IPS-15b (cell line): ENCODE data around the gene CCDC177.

Experiments used
- H3K27me3 ChIP-seq: one replicate; pipeline ENCODE4 v1.6.1; 2013; ENCODE audit warnings: low read length; ENCODE audit not compliant: control insufficient read depth, insufficient read depth
- H3K36me3 ChIP-seq: one replicate; pipeline ENCODE4 v1.6.1; 2013; ENCODE audit warnings: low read length; ENCODE audit not compliant: control insufficient read depth, insufficient read depth
- H3K4me1 ChIP-seq: one replicate; pipeline ENCODE4 v1.6.1; 2013; ENCODE audit warnings: mild to moderate bottlenecking, low read length; ENCODE audit not compliant: control insufficient read depth, insufficient read depth
- H3K4me3 ChIP-seq: one replicate; pipeline ENCODE4 v1.5.1; 2013; ENCODE audit warnings: low read depth, low read length
- H3K9ac ChIP-seq: one replicate; pipeline ENCODE4 v1.6.1; 2013; ENCODE audit warnings: low read depth, mild to moderate bottlenecking, low read length
- H3K9me3 ChIP-seq: one replicate; pipeline ENCODE4 v1.6.1; 2013; ENCODE audit warnings: mild to moderate bottlenecking, low read length; ENCODE audit not compliant: control insufficient read depth, insufficient read depth

Gene CCDC177

DNA sequence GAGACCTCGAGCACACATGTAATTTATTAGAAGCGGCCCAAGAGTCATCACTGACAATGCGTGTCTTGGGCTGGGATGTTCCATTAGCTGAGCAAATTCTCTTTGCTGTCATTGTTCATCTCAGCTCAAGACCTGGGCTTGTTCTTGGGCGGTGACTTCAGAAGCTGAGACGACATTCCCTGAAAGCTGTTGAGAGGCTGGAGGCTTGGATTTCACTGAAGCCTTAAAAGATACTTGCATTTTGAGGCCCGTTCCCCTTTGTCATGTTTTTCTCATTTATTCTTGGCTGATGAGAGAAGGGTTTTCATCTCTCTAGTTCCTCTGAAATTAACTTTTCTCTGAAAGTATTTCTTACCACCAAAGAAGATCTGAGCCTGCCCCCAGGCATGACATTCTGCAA lies 20.2 kb upstream of the CCDC177 start:
- no peaks in the 10 kb centered on the region for H3K4me1 ChIP-seq
- no peaks in the 10 kb centered on the region for H3K27me3 ChIP-seq
- H3K9me3 ChIP-seq, result no peaks in the 10 kb centered on the region
- H3K36me3 ChIP-seq, result no peaks in the 10 kb centered on the region
- H3K4me3 ChIP-seq, result no peak overlapping the region
- no peak overlapping the region for H3K9ac ChIP-seq

DNA sequence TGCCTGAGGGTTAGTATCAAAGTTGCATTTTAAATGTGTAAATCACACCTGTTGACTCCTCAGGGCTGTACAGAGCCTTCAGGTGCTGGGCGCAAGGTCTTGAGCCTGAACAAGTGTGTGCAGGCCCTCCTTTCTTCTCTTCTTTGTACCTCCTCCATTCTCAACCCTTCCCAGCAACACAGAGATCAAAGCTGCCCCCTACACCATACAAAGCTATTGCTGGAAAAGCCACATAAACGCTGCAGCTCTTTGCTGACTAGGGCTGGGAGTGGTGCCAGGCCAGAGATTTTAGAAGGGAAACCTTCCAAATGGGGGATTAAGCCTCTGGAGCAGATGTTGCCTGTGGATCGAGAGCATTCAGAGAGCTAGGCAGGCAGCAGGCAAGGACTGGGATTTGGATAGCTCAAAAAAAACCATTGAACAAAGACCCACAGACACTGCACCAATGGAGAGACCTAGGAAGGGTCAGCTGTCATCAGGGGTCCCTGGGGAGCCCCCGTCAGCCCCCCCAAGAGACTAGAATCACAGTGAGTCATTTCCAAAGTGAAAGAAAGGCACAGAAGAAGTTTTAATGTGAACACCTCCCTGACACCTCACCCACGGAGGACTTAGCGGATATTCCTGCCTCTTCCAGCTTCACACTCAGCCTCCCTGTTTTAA lies 18.5 kb upstream of the CCDC177 start:
- H3K9ac ChIP-seq, result no peak overlapping the region
- no peaks in the 10 kb centered on the region for H3K36me3 ChIP-seq
- H3K27me3 ChIP-seq, result no peaks in the 10 kb centered on the region
- no peak overlapping the region for H3K4me3 ChIP-seq
- H3K4me1 ChIP-seq, result no peaks in the 10 kb centered on the region
- no peaks in the 10 kb centered on the region for H3K9me3 ChIP-seq

DNA sequence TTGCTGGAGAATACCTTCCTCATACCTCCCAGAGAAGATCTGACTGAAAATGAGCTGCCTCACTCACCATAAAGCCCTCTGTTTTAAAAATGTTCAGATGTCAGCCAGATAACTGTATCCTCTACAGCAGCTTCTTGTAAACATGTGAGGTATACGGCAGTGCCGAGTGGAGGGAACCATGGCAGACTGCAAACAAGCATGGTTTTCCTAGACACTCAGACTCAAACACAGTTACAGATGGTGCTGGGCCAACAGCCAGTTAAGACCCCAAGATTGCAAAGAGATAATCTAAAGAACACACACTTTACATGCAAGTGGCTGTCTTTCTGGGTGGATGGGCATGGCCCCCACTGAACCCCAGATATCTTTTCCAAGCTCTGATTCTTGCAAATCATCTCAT lies 16.6 kb upstream of the CCDC177 start:
- no peak overlapping the region for H3K4me3 ChIP-seq
- H3K27me3 ChIP-seq, result no peaks in the 10 kb centered on the region
- H3K9ac ChIP-seq, result no peak overlapping the region
- no peaks in the 10 kb centered on the region for H3K36me3 ChIP-seq
- no peaks in the 10 kb centered on the region for H3K4me1 ChIP-seq
- H3K9me3 ChIP-seq, result no peaks in the 10 kb centered on the region

DNA sequence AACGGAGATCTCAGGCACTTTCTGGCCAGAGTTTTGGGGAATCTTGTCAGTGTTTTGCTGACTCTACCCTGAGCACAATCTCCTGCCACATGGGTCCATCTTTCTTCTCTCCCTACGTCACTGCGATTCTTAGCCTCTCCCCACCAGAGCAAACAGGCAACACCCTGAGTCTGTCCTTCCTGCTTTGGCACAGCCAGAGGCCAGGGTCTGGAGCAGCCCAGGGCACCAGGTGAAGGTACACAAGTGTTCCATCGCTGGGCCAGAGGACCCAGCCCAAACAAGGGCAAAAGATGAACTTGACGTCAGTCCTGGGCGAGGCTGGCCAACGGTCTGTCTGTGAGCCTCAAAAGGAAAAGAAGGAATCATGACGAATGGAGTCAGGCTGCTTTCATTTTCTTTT lies 12.7 kb upstream of the CCDC177 start:
- H3K4me3 ChIP-seq, result no peak overlapping the region
- H3K9me3 ChIP-seq, result no peaks in the 10 kb centered on the region
- no peaks in the 10 kb centered on the region for H3K36me3 ChIP-seq
- H3K27me3 ChIP-seq, result no peaks in the 10 kb centered on the region
- no peak overlapping the region for H3K9ac ChIP-seq
- H3K4me1 ChIP-seq, result no peaks in the 10 kb centered on the region

DNA sequence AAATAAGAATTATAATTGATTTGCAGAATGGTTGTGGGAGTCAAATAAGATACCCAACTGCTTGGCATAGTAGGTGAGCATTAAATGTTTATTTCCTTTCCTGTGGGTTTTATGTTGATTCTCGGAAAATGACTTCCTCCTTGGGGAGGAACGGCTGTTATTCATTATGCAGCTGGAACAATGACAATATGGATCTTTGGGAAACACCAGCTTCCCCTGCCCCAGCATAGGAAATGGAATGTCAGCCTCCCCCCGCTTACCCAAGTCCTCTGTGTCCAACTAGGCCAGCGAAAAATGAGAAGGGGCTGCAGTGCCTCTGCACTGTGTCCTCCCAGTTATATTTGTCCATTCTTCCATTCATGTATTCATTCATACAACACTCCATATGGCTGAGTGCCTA lies 11.7 kb upstream of the CCDC177 start:
- no peak overlapping the region for H3K4me3 ChIP-seq
- H3K27me3 ChIP-seq, result no peaks in the 10 kb centered on the region

DNA sequence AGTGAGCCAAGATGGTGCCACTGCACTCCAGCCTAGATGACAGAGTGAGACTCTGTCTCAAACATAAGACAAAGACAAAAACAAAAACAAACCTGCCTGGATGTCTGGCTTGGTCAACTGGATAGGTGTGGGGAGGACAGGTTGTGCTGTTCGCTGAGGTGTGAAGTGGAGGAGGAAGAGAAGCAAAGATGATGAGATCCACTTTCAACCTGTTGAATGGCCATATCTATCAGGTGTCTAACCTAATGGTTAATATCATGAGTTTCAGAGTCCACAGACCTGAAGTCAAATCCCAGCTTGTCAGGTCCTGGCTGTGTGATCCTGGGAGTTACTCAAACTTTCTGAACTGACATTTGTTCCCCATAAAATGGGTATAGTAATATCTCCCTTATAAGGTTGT lies 9.7 kb upstream of the CCDC177 start:
- H3K4me3 ChIP-seq, result no peak overlapping the region
- H3K9ac ChIP-seq, result no peak overlapping the region
- H3K4me1 ChIP-seq, result no peaks in the 10 kb centered on the region
- H3K27me3 ChIP-seq, result no peaks in the 10 kb centered on the region
- no peaks in the 10 kb centered on the region for H3K9me3 ChIP-seq
- no peaks in the 10 kb centered on the region for H3K36me3 ChIP-seq

More for the DNA sequence above, 11.7 kb upstream of the CCDC177 start:
- no peaks in the 10 kb centered on the region for H3K4me1 ChIP-seq
- no peak overlapping the region for H3K9ac ChIP-seq
- no peaks in the 10 kb centered on the region for H3K36me3 ChIP-seq
- no peaks in the 10 kb centered on the region for H3K9me3 ChIP-seq

DNA sequence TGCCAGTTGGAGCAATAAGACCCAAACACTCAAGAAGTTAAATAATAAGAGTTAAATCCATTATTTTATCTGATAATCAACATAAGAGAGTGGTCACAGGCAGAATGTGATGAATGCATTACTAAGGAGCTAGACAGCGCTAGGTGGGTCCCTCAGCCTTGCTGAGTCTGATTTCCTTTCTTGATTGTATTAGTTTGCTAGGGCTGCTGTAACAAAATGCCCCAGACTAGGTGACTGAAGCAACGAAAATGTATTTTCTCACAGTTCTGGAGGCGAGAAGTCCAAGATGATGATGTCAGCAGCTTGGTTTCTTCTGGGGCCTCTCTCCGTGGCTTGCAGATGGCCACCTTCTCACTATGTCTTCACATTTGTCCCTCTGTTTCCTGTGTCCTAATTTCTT lies 8.2 kb upstream of the CCDC177 start:
- no peaks in the 10 kb centered on the region for H3K9me3 ChIP-seq
- H3K27me3 ChIP-seq, result peaks cover 2% of the 10 kb centered on the region
- no peaks in the 10 kb centered on the region for H3K36me3 ChIP-seq
- no peak overlapping the region for H3K9ac ChIP-seq
- H3K4me1 ChIP-seq, result no peaks in the 10 kb centered on the region
- H3K4me3 ChIP-seq, result no peak overlapping the region

DNA sequence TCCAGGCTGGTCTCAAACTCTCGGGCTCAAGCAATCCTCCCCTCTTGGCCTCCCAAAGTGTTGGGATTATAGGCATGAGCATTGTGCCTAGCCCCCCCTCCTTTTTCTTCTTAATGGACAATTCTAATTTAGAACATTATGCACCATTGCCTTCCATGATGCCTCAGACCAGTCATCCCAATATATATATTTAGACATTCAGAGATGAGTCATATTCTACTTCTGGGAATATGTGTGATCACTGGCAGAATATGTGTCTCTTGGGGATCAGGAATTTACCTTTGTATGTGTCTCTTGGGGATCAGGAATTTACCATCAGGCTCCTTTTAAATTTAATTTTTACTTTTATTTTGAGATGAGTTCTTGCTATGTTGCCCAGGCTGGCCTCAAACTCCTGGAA lies 7.5 kb upstream of the CCDC177 start:
- no peak overlapping the region for H3K9ac ChIP-seq
- no peaks in the 10 kb centered on the region for H3K9me3 ChIP-seq
- no peak overlapping the region for H3K4me3 ChIP-seq
- peaks cover 2% of the 10 kb centered on the region for H3K27me3 ChIP-seq
- no peaks in the 10 kb centered on the region for H3K4me1 ChIP-seq
- no peaks in the 10 kb centered on the region for H3K36me3 ChIP-seq

DNA sequence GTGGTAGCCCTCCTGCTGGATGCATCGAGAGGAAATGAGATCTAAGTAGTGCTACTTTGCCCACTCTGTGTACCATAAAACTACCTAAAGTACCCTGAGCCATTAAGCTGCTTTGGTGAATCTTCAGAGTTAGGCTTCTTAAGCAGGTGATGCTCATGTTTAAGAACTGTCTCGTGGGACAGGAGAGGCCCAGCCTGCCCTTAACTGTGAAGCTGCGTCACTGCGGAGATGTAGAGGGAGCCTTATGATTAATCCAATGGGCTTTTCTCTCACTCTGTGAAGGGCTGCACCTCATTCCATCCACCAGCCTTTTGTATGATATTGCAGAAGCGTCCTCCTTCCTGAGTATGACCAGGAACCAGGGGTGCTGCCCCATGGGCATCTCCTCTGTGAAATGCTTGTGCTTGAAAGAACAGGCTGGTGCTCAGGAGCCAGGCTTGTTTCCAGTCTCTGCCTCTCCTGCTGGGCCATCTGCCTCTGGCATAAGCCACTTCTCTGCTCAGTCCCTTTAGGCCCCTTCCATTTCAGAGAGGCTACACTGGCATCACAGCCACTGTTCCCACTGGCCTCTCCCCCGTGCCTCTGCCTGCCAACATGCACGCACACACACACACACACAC lies 6.8 kb upstream of the CCDC177 start:
- no peaks in the 10 kb centered on the region for H3K36me3 ChIP-seq
- no peaks in the 10 kb centered on the region for H3K4me1 ChIP-seq
- H3K27me3 ChIP-seq, result peaks cover 10% of the 10 kb centered on the region
- no peak overlapping the region for H3K9ac ChIP-seq
- H3K9me3 ChIP-seq, result no peaks in the 10 kb centered on the region
- no peak overlapping the region for H3K4me3 ChIP-seq

DNA sequence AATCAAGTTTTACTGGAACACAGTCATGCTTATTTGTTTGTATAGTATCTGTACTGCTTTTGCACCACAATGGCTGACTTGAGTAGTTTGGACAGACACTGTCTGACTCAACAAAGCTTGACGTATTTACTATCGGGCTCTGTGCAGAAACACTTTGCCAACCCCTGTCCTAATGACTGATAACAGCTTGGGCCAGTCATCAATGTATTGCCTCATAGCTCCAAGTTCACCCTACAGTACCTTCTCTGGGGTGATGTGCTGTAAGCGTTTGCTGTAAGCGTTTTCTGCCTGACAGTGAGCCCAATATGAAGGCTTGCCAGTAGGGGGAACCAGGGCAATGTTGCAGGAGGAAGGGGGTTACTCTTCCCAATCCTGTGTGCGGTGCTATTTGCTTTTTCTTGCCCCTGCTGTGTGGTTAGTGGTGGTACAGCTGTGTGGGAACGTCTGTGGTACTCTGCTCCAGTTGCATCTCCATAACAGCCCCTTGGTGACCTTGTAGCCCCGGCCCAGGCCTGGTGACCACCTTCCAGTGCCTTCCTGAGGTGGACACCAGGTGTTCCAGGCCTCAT lies 5.4 kb upstream of the CCDC177 start:
- Histone ChIP-seq H3K9me3 (no peaks in the 10 kb centered on the region), H3K9ac (no peak overlapping the region), H3K27me3 (peaks cover 21% of the 10 kb centered on the region), H3K4me3 (no peak overlapping the region), H3K36me3 (no peaks in the 10 kb centered on the region), H3K4me1 (no peaks in the 10 kb centered on the region)

DNA sequence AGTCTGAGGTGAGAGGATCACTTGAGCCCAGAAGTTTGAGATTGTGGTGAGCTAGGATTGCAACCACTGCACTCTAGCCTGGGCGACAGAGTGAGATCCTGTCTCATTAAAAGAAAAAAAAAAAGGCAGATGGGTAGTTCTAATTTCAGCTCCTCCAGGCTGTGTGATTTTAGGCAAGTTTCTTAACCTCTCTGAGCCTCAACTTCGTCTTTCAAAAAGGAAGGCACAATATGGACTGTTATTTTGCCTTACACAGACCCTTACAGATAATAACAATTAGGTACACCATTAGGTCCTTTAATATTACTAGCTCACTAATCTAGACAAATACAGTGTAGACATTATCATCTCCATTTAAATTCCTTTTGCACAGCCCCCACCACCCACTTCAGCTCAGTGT lies 4.8 kb upstream of the CCDC177 start:
- H3K9me3 ChIP-seq, result no peaks in the 10 kb centered on the region
- no peaks in the 10 kb centered on the region for H3K4me1 ChIP-seq
- peaks cover 26% of the 10 kb centered on the region for H3K27me3 ChIP-seq
- no peak overlapping the region for H3K4me3 ChIP-seq
- H3K9ac ChIP-seq, result no peak overlapping the region
- no peaks in the 10 kb centered on the region for H3K36me3 ChIP-seq

DNA sequence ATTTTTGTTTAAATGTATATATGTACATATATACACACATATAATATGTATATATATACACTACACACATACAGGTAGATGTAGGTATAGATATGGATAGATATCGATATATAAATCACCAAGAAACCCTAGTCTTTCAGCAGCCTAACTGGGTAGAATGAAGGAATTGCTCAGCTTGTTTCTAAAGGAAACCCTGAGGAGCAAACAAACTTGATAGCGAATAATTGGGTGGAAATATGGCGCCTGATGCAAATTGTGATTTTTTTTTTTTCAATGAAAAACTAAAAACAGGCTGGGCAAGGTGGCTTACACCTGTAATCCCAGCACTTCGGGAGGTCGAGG lies 254 bp upstream of the CCDC177 start:
- Histone ChIP-seq H3K4me1 (no peaks in the 10 kb centered on the region), H3K36me3 (no peaks in the 10 kb centered on the region), H3K4me3 (peak overlapping the region; percentile 66), H3K9me3 (no peaks in the 10 kb centered on the region), H3K9ac (no peak overlapping the region), H3K27me3 (peaks cover 71% of the 10 kb centered on the region)
